Liver (tissue), 3 donors: ENCODE measurements around the gene OR8B4.

ENCODE experiments used
- EGR1 ChIP-seq, 2 donors: IDR thresholded peaks; 2 replicates each; pipeline ENCODE4 v1.6.1; 2016 to 2018; ENCODE audit warnings: antibody characterized with exemption in 2 of 2, low read depth in 2 of 2
- FOXA1 ChIP-seq: IDR thresholded peaks from 2 replicates; pipeline ENCODE4 v1.6.1; 2016; ENCODE audit warnings: antibody characterized with exemption
- GABPA ChIP-seq, 2 donors: IDR thresholded peaks in 1 of 2; conservative IDR thresholded peaks in 1 of 2; 2 replicates each; pipeline ENCODE4 v1.6.1; 2016; ENCODE audit warnings: antibody characterized with exemption in 2 of 2, mild to moderate bottlenecking in 1 of 2, moderate library complexity in 1 of 2
- HNF4A ChIP-seq, 2 donors: conservative IDR thresholded peaks; 2 replicates each; pipeline ENCODE4 v1.6.1; 2016; ENCODE audit warnings: antibody characterized with exemption in 2 of 2, mild to moderate bottlenecking in 2 of 2
- HNF4G ChIP-seq: IDR thresholded peaks from 2 replicates; pipeline ENCODE4 v1.6.1; 2016; ENCODE audit warnings: antibody characterized with exemption
- JUND ChIP-seq, 2 donors: IDR thresholded peaks; 2 replicates each; pipeline ENCODE4 v1.6.1; 2016; ENCODE audit warnings: antibody characterized with exemption in 2 of 2
- RAD21 ChIP-seq, 2 donors: IDR thresholded peaks; 2 replicates each; pipeline ENCODE4 v1.6.1; 2016; ENCODE audit warnings: antibody characterized with exemption in 2 of 2, mild to moderate bottlenecking in 2 of 2
- SP1 ChIP-seq: IDR thresholded peaks from 2 replicates; pipeline ENCODE4 v1.6.1; 2018; ENCODE audit warnings: antibody characterized with exemption, mild to moderate bottlenecking
- TAF1 ChIP-seq: conservative IDR thresholded peaks from 2 replicates; pipeline ENCODE4 v1.6.1; 2016; ENCODE audit warnings: antibody characterized with exemption, mild to moderate bottlenecking
- YY1 ChIP-seq: IDR thresholded peaks from 2 replicates; pipeline ENCODE4 v1.6.1; 2016; ENCODE audit warnings: antibody characterized with exemption, mild to moderate bottlenecking
- ZBTB33 ChIP-seq: IDR thresholded peaks from 2 replicates; pipeline ENCODE4 v1.6.1; 2016; ENCODE audit warnings: antibody characterized with exemption
- TF ChIP-seq, protein P1 (sequence below): fragments of 150-350 bp; IDR thresholded peaks from 2 replicates; pipeline ENCODE4 v1.5.1; 2017; ENCODE audit warnings: improper control_type of control experiment, low read depth, low read length; ENCODE audit not compliant: missing input control
- TF ChIP-seq, protein P2 (sequence below): IDR thresholded peaks from 2 replicates; pipeline ENCODE4 v1.6.1; 2016; ENCODE audit warnings: antibody characterized with exemption, mild to moderate bottlenecking
- TF ChIP-seq, protein P3 (sequence below): IDR thresholded peaks from 2 replicates; pipeline ENCODE4 v1.6.1; 2016; ENCODE audit warnings: antibody characterized with exemption
- donor health status: healthy.
- donor health status: healthy.

- TF ChIP-seq, protein P1, sequence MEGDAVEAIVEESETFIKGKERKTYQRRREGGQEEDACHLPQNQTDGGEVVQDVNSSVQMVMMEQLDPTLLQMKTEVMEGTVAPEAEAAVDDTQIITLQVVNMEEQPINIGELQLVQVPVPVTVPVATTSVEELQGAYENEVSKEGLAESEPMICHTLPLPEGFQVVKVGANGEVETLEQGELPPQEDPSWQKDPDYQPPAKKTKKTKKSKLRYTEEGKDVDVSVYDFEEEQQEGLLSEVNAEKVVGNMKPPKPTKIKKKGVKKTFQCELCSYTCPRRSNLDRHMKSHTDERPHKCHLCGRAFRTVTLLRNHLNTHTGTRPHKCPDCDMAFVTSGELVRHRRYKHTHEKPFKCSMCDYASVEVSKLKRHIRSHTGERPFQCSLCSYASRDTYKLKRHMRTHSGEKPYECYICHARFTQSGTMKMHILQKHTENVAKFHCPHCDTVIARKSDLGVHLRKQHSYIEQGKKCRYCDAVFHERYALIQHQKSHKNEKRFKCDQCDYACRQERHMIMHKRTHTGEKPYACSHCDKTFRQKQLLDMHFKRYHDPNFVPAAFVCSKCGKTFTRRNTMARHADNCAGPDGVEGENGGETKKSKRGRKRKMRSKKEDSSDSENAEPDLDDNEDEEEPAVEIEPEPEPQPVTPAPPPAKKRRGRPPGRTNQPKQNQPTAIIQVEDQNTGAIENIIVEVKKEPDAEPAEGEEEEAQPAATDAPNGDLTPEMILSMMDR: no peak
- TF ChIP-seq FOXA1 (no peak), YY1 (no peak), EGR1 (IDR thresholded peaks at IDR 0.05; ENCODE audit: low read depth in 2 of 2) (no peak), TAF1 (no peak), GABPA (IDR thresholded peaks at IDR 0.05 in 1 of 2, conservative IDR thresholded peaks at IDR 0.05 in 1 of 2) (no peak), SP1 (no peak), ZBTB33 (no peak), JUND (IDR thresholded peaks at IDR 0.05) (no peak), RAD21 (IDR thresholded peaks at IDR 0.05) (no peak), HNF4G (no peak), HNF4A (conservative IDR thresholded peaks at IDR 0.05) (no peak)
- TF ChIP-seq, protein P2, sequence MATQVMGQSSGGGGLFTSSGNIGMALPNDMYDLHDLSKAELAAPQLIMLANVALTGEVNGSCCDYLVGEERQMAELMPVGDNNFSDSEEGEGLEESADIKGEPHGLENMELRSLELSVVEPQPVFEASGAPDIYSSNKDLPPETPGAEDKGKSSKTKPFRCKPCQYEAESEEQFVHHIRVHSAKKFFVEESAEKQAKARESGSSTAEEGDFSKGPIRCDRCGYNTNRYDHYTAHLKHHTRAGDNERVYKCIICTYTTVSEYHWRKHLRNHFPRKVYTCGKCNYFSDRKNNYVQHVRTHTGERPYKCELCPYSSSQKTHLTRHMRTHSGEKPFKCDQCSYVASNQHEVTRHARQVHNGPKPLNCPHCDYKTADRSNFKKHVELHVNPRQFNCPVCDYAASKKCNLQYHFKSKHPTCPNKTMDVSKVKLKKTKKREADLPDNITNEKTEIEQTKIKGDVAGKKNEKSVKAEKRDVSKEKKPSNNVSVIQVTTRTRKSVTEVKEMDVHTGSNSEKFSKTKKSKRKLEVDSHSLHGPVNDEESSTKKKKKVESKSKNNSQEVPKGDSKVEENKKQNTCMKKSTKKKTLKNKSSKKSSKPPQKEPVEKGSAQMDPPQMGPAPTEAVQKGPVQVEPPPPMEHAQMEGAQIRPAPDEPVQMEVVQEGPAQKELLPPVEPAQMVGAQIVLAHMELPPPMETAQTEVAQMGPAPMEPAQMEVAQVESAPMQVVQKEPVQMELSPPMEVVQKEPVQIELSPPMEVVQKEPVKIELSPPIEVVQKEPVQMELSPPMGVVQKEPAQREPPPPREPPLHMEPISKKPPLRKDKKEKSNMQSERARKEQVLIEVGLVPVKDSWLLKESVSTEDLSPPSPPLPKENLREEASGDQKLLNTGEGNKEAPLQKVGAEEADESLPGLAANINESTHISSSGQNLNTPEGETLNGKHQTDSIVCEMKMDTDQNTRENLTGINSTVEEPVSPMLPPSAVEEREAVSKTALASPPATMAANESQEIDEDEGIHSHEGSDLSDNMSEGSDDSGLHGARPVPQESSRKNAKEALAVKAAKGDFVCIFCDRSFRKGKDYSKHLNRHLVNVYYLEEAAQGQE: no peak
- TF ChIP-seq, protein P3, sequence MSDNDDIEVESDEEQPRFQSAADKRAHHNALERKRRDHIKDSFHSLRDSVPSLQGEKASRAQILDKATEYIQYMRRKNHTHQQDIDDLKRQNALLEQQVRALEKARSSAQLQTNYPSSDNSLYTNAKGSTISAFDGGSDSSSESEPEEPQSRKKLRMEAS: no peak
Observed at GRCh38 chr11:124460459-124460858, 35.8 kb upstream of the OR8B4 start.
